Epidermal melanocyte (primary cell): ENCODE data around the gene AKR1C1.
"Not testable (repeated sequence)": the region's sequence is repeated elsewhere in the genome, so short reads cannot be mapped to it uniquely, and the experiment has no call there.

Experiments
- DNase-seq: peaks from one replicate; pipeline ENCODE4 v3.0.0; 2011; ENCODE audit warnings: low spot score; ENCODE audit not compliant: insufficient read length

The AKR1C1 gene

DNA sequence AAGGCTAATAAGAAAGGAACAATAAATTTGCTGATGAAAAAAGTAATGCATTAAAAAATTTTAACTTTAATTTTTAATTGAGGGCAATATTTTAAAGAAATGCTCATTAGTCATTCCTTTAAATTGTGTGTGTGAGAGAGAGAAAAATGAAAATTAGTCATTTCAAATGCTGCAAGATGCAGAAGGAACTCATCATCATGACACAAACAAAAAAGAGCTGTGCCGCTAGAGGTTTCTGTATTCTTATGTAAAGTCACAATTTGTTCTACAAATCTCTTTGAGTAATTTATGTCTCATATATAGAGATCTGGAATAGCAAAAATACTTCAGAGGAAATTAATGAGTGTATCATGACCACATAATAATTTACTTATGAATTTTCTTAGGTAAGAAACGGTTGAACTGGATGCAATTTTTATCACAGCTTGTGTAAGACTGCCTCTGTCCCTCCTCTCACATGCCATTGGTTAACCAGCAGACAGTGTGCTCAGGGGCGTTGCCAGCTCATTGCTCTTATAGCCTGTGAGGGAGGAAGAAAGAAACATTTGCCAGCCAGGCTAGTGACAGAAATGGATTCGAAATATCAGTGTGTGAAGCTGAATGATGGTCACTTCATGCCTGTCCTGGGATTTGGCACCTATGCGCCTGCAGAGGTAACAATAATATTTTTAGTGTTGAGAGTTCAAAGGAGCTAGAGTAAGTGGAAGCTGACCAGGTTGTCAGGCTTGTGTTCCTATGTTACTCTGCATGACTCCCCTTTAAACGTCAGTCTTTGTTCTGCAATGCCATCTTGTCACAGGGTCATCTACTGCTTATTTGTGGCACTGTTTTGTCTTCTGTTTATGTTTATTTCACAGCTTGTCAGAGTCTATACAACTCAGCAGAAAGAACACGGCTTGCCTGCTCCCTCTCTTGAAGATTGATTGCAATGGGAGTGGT lies at the start of gene AKR1C1:
Gene AKR1C1 (plus strand): TSS at position 540 of the 939 bp plus-strand sequence. CDS start 30 bp downstream, at position 570.
- not testable (repeated sequence) for DNase-seq

DNA sequence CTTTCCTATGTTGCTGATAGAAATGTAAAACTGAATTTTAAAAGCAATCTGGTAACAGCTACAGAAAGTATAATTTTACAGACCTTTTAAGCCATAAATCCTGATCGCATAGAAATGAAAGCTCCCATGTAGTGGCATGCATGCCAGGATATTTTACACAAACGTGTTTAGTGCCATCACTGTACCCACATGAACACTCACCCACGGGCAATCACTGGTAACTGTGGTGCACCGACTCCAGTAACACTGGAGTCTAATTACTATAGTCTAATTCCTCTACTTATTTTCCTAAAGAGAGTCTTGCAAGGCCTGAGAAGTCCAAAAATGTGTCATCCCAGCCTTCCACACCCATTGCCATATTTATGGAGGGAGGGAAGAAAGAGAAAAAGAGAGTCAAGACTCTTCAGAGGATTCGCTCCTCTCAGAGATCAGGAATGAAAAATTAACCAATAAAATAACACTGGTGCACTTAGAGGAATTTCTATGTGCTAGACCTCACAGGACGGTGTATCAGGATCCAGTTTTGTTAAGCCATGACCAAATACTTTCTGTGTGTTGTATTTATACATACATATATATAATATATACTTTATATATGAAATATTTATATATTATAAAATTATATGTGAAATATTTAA lies 48.9 kb upstream of the AKR1C1 start:
- DNase-seq = no peak

DNA sequence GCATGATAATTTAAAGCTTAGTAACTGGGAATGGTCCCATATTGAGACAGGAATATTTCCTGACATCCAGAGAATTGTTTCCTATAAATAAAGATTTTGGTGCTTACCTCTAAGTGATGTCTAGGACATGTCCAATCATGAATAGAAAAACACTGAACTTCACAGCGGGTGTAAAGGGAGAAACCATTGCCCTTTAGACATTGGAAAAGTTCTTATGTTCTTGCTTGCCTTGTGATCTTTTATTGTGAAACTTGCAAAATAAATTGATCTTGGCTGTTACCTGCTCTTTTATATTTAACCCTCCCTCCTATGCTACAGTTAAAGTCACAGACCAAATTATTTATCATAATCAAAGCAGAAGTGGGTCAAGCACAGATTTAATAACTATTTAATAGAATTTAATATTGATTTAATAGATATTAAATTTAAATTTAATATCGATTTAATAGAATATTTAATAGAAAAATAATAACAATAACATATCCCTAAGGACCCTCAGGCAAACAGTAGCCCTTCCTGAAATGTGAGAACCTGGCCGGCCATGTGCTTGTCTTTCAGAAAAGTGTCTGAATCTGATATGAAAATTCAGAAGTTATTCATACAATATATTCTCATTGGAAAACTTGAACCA lies 47.0 kb upstream of the AKR1C1 start:
- DNase-seq = no peak

DNA sequence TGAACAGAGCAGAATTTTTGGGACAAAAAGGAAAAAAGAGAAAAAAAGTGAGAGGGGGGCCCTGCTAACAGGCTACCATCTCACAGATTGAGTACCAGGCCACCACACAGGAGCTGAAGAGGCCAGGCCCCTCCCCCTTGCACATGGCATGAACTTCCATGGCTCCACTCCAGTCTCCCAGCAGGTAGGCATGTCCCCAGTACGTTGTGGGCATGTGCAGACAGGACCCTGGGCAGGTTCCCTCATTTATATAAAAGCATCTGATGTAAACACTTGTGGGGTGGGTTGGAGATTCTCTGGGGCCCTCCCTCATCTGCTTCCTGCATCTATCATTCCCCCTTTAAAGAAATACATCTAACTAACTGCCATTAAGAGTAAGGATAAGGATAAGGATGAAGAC lies 45.0 kb upstream of the AKR1C1 start:
- no peak for DNase-seq

GRCh38 chr10:4924482-4924881 lies 38.7 kb upstream of the AKR1C1 start:
- DNase-seq = not testable (repeated sequence)

- no peak for DNase-seq
Observed at GRCh38 chr10:4926400-4926799, 36.8 kb upstream of the AKR1C1 start.

- no peak for DNase-seq
Observed at GRCh38 chr10:4931587-4931986, 31.6 kb upstream of the AKR1C1 start.

DNA sequence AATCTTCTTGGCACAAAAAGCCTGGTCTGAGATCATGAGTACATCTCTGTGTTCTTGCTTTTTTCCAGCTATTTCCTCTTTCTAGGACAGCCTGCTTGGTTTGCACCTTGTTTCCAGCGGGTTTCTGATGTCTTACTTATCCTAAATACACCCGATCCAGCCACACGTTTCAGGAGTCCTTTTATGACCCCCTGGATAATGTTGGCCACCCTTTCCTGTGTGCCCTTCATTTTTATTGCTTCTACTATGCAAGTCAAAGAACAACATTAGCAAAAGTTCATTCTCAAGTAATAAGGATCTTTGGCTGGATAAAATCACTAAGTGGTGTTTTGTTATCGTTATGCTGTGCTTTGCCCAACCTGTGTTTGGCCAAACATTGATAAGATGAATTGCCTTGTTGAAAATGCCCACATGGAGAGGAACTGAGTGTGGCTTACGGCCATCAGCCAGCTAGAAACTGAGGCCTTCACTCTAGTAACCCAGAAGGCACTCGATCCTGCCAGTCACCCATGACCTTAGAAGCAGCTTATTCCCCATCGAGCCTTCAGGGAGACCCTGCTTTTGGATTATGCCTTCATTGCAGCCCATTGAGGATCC lies 28.7 kb upstream of the AKR1C1 start:
- no peak for DNase-seq

- DNase-seq = no peak
Observed at GRCh38 chr10:4937346-4937745, 25.9 kb upstream of the AKR1C1 start.

DNA sequence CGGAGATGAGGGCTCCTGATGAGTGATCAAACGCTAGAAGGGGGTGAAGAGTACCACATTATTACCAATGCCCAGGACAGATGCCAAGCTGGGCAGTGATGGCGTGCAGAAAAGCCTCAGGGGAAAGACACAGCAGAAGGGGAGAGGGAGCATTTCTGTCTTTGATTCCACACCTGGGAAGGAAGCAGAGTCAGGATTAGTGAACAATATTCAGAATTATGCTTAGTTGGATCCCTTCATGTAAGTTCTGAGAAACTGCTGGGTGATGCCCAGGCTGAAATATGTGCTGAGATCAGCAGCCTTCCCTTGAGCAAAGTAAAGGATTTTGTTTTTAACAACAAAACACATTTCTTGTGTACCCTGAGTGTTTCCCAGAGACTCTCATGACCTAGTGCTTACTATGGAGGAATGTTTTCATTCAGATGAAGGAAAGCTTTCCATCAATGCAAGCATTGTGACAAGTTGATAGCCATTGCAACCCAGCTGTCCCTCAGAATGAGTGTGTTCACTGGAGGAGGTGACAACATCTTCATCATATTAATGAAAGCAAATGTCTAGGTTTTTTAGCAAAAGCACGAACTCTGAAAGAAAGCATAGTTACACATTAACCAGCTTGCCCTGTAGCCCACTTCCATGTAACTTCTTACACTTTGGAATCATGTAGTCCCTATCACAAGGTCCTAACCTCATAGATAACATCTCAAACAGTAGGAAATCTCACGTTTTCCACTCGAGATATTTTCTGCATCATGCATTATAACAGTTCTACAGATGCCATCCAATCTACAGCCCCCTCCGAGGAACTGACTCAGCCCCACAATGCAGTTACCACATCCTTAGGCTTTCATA lies 23.8 kb upstream of the AKR1C1 start:
- no peak for DNase-seq

DNA sequence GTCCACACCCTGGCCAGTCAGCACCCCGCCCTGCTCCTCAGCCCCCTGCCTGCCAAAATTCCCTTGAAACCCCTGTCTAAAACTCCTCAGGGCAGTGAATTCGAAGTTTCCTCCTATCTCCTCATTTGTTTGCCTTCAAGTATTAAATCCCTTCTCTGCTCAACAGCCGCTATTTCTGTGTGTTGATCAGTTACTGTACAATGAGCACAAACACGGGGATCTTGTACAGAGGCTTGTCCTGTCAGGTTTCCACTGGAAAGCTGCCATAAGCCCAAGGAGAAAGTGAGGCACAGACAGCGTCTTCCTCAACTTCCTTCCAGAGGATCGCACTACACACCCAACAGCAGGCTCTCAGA lies 23.2 kb upstream of the AKR1C1 start:
- not testable (repeated sequence) for DNase-seq

GRCh38 chr10:4940909-4941308 lies 22.3 kb upstream of the AKR1C1 start:
- DNase-seq = not testable (repeated sequence)

DNA sequence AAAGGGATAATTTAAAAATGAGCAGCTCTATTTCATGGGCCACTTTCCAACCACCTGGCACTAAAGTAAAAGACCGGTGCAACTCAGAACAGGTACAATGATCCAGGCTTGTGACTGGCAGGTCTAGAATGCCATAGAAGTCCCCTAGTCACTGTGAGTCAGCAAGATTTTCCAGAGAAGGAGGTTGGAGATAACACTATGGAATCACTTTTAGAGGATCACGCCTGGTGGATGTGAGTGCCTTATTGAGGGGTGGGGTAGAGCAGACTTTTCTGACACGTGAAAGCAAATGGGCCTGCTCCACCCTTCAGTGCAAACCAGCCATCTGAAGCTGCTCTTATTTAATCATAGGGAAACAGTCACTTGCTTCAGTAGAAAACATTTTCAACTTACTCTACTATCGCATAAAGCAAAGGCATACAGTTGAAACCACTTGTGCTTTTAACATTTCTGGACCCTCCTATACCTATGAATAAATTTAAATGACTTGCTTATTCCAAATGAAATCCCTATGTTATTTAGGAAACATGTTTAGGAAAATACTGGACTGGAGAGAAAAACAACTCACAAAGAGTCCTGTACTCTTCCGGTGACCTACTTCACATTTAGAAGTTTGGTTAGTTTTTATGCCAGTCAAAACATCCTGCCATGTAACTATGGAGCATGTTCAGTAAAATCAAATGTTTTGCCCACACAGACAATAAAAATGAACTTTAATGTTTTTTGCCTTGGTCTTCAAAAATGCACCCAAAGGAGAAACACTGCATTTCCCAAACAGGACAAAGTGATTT lies 21.5 kb upstream of the AKR1C1 start:
- DNase-seq = no peak

GRCh38 chr10:4942931-4943330 lies 20.3 kb upstream of the AKR1C1 start:
- not testable (repeated sequence) for DNase-seq

DNA sequence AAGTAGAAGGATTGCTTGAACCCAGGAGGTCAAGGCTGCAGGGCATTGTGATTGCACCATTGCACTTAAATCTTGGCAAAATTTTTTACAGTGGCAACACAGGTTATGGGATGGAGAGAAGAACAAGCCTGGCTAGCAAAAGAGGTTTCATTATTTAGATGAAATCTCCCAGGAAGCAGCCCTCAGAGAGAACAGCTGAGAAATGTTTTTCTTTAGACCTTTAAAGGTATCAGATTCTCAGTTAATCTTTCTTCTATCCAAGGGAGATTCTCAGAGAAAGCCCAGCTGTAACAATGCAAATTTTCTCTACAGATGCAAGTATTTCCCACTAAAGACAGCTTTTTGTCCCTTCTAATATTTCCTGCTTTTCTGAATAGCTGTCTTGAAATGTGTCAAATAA lies 19.8 kb upstream of the AKR1C1 start:
- DNase-seq = not testable (repeated sequence)

DNA sequence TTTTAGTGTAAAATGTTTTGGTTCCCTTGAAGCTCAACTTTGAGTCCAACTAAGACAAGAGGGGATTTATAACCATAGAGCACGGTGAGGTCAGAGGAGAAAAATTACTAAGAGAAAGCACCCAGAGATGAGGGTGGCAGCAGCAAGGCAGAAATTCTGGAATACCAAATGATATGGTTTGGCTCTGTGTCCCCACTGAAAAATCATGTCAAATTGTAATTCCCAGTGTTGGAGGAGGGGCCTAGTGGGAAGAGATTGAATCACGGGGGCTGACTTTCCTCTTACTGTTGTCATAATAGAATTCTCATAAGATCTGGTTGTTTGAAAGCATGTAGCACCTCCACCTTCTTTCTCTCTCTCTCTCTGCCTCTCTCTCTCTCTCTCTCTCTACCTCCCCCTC lies 19.4 kb upstream of the AKR1C1 start:
- no peak for DNase-seq

DNA sequence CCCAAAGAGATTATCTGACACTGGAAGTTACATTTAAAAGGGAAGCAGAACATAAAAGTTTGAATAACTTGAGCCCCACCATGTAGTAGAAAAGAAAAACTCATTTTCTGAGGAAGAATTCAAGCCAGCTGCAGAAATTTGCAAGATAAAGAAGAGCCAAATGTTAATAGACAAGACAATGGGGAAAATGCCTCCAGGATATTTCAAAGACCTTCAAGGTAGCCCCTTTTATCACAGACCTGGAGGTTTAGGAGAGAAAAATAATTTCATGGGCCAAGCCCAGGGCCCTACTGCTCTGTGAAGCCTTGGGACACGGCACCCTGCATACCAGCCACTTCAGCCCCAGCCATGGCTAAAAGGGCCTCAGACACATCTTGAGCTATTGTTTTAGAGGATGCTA lies 18.4 kb upstream of the AKR1C1 start:
- no peak for DNase-seq

DNA sequence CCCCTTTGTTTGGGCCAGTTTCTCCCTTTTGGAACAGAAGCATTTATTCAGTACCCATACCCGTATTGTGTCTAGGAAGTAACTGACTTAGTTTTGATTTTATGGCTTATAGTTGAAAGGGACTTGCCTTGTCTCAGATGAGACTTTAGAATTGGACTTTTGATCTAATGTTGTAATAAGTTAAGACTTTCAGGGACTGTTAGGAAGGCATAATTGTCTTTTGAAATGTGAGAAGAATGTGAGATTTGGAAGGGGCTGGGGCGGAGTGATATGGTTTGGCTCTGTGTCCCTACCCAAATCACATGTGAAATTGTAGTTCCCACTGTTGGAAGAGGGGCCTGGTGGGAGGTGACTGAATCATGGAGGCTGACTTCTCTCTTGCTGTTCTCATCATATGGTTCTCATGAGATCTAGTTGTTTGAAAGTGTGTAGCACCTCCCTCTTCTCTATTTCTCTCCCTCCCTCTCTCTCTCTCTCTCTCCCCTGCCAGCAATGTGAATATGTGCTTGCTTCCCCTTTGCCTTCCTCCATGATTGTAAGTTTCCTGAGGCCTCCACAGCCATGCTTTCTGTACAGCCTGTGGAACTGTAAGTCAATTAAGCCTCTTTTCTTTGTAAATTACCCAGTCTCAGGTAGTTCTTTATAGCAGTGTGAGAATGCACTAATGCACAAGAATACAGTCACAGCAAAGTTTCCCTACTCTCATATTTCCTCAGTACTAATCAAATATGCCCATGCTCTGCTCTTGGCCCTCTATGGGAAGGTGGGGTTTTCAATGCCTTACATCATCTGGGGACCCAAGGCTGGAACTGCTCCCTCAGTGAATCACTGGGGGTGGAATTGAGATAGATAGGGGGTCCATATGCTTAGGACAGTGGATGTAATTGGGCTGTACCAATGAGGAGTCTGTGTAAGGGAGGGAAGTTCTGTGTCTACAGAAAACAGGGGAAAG lies 17.2 kb upstream of the AKR1C1 start:
- DNase-seq = no peak

GRCh38 chr10:4947039-4947634 lies 16.1 kb upstream of the AKR1C1 start:
- DNase-seq = no peak
